ENCODE measurements around the gene ZNF174.

Gene ZNF174

DNA sequence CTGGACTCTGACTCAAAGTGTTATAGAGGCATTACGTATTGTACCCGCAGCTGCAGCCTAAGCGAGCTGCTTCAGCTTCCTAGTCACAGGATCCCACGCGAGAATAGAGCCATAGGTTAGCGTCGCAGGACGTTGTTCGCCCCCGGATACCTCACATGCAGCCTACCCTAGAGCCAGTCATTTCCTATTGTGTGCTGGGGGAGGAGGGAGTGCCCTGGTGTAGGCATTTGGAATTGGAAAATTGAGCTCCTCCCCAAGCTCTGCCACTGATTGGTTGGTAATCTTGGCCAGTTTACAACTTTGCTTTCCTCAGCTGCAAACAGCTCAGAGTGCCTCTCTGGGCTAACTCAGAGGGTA, 43.0 kb downstream of the ZNF174 start:
- peak; percentile 81 for DNase-seq

GRCh38 chr16:3454093-3454492, 53.1 kb downstream of the ZNF174 start:
- no peak for DNase-seq

- no peak for DNase-seq
These were observed 53.7 kb downstream of the ZNF174 start for GRCh38 chr16:3454631-3455147.

DNA sequence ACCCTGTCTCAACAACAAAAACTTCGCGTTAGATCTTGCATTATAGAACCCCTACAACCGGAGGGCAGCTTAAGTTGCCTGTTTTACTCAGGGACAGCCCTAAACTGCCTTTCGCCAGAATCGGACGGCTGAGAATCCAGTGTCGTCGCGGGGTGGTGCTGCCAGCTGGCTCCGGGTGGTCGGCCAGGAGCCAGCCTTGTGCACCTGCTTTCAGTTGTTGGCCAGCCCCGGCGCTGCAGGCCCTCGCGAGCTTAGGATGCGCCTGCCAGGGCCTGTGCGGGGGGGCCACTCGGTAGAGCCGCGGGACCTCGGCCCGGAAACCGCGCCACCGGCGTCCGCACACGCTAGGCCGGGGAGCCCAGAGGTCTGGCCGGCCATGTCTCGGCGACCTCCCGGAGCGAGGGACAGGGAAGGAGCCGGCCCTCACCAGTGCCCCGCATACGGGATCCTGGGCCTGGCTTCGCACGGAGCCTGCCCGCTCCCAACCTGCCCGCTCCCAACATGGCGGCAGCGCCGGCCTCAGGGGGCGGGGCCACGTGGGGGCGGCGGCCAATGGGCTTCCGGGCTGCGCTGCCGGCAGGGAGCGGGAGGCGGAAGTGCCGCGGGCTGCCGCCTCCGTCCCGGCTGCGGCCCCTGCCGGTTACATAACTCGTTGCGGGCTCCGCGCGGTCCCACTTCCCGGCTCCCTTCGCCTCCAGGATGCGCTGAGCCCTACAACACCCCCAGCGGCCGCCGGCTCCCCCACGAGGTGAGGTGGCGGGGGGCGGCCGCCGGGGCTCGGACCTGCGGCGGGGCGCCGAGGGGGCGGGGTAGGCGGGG, 56.6 kb downstream of the ZNF174 start:
- DNase-seq: peak; percentile 93

DNA sequence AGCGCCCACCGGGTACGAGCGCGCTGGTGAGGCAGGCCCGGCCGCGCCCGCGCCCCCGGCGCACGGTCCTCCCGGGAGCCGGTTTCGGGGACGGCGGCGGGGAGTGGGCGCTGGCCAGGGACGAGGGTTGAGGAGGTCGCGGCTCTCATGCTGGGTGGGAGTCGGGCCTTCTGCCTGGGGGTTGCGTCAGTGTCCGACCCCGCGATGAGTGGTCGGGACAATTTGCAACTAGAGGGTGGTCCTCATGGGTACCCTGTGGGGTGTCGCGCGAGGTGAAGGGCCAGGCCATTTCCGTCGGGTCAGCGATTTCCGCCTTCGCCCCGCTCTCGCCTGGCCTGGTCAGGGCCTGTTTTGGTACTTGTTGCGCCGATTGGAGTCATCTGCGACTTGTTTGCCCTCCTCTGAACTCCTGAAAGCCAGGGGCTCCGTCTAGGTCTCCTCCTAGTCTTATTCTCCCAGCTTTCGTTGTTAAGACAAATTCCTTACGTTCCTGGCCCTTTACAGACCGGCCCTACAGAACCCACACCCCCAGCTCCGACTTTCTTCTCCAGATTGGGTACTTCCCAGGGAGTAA, 57.4 kb downstream of the ZNF174 start:
- DNase-seq: peak; percentile 13

DNA sequence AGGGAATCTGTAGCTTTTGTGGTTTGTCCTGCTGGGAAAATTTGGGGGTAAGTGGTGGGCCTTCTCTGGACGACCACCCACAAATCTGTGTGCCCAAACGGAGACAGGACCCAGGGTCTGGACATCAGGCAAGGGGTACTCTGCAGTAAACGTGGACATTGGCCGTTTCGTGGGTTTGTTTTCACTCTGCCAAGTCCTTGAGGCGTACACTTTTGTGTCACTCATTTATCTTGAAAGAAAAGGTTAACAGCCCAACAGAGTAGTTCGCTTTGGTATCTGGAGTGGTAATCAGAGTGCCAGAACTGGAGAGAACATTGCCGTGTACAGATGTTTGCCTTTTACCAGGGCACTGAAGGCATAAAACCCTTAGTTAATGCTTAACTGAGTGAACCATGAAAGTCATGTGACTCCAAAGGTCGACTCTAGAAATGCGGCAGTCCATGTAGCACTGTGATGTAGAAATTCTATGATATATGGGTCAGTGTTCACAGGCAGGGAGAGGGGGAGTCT, 57.9 kb downstream of the ZNF174 start:
- DNase-seq: peak; percentile 41
